T-cell (primary cell): ENCODE results near the gene TARS1. TPM values are rescaled to one million over a fixed set of nuclear protein-coding genes. Genes with fewer than 3 reads are reported as not detected.

Experiments
- ATAC-seq, 4 experiments: fragments of 200-7000 bp in 3 of 4; fragments of 150-1000 bp in 1 of 4; cut with Tn5 transposase; replicated peaks in 1 of 4; 1 replicate in 3 of 4; 2 replicates in 1 of 4; pipeline ENCODE4 v1.10.0; 2021; ENCODE audit warnings: moderate library complexity in 3 of 4, mild to moderate bottlenecking in 2 of 4, moderate number of reproducible peaks in 1 of 4
- CTCF ChIA-PET, 2 donors: fragments of 300-600 bp; sonication (Branson Sonifier 250); formaldehyde crosslinking; loops; one replicate each; lab custom pipeline; 2022; ENCODE audit warnings: antibody characterized with exemption in 2 of 2; lab: Charles Lee
- POLR2A ChIA-PET, 2 donors: fragments of 300-600 bp; sonication (Branson Sonifier 250); formaldehyde crosslinking; loops; one replicate each; lab custom pipeline; 2022; ENCODE audit warnings: antibody characterized with exemption in 2 of 2; lab: Charles Lee
- DNase-seq, 35 experiments: peaks; one replicate each; pipeline versions ENCODE4 v3.0.0 to v3.0.0-alpha.2; 2013 to 2023
- H3K27ac ChIP-seq: one replicate; pipeline ENCODE4 v1.5.1; 2013; ENCODE audit warnings: low read length
- H3K27me3 ChIP-seq, 2 experiments: replicated peaks in 1 of 2; 1 replicate in 1 of 2; 2 replicates in 1 of 2; pipeline versions ENCODE4 v1.6.1 to v1.7.0; 2013; ENCODE audit warnings: low read length in 1 of 2, mixed read lengths in 1 of 2; ENCODE audit not compliant: control insufficient read depth in 2 of 2, insufficient read depth in 2 of 2; ENCODE audit errors: extremely low read depth in 1 of 2
- H3K36me3 ChIP-seq, 2 donors: 1 replicate in 1 of 2; 2 replicates in 1 of 2; pipeline versions ENCODE4 v1.6.1 to v1.7.0; 2013; ENCODE audit warnings: low read length in 1 of 2; ENCODE audit not compliant: control insufficient read depth in 2 of 2, insufficient read depth in 1 of 2; ENCODE audit errors: extremely low read depth in 1 of 2
- H3K4me1 ChIP-seq, 2 experiments: 1 replicate in 1 of 2; 2 replicates in 1 of 2; pipeline versions ENCODE4 v1.6.1 to v1.7.0; 2013; ENCODE audit warnings: low read length in 2 of 2, mixed read lengths in 1 of 2; ENCODE audit not compliant: insufficient read depth in 2 of 2, control insufficient read depth in 1 of 2; ENCODE audit errors: extremely low read depth in 1 of 2
- H3K4me3 ChIP-seq, 2 donors: 1 replicate in 1 of 2; 2 replicates in 1 of 2; pipeline versions ENCODE4 v1.5.1 to v1.7.0; 2013; ENCODE audit warnings: mild to moderate bottlenecking in 2 of 2, low read length in 1 of 2, moderate library complexity in 1 of 2; ENCODE audit not compliant: control insufficient read depth in 1 of 2; ENCODE audit errors: extremely low read depth in 1 of 2
- H3K9me3 ChIP-seq: 2 replicates; pipeline ENCODE4 v1.7.0; 2013
- H3K27ac Mint-ChIP-seq, 2 donors: one replicate each; pipeline ENCODE4 v1.8.0; 2020 to 2021; ENCODE audit warnings: mild to moderate bottlenecking in 2 of 2, mixed read lengths in 2 of 2
- H3K27me3 Mint-ChIP-seq, 2 donors: one replicate each; pipeline ENCODE4 v1.8.0; 2021 to 2022; ENCODE audit warnings: mixed read lengths in 2 of 2
- H3K36me3 Mint-ChIP-seq: one replicate; pipeline ENCODE4 v1.8.0; 2021; ENCODE audit warnings: mixed read lengths
- H3K4me1 Mint-ChIP-seq, 3 donors: one replicate each; pipeline ENCODE4 v1.8.0; 2020 to 2022; ENCODE audit warnings: mixed read lengths in 3 of 3, mild to moderate bottlenecking in 1 of 3
- H3K4me3 Mint-ChIP-seq, 3 donors: one replicate each; pipeline ENCODE4 v1.8.0; 2020 to 2022; ENCODE audit warnings: mild to moderate bottlenecking in 3 of 3, mixed read lengths in 3 of 3, moderate library complexity in 3 of 3
- H3K9me3 Mint-ChIP-seq, 3 donors: one replicate each; pipeline ENCODE4 v1.8.0; 2020 to 2022; ENCODE audit warnings: mixed read lengths in 3 of 3
- WGBS: methylation state at CpG from one replicate; pipeline ENCODE4 v1.1.5; 2013; ENCODE audit warnings: missing lambda C conversion rate; ENCODE audit not compliant: insufficient coverage; 5-methylcytosine and 5-hydroxymethylcytosine counted together
- total RNA-seq, 35 experiments: library from RNA in 6 of 35; stranded (reverse) in 6 of 35; fragments of 120-200 nt in 1 of 35; gene quantifications; one replicate each; pipeline versions ENCODE4 v1.2.1 to v1.2.4 and lab custom pipeline; 2013 to 2026

The TARS1 gene
- total RNA-seq, 5 donors from 2014 or later (not counting 1 experiment from before 2014, with no cell fraction given) = 26.7 to 134 (median 119) TPM

- ChIA-PET CTCF (no interaction called here), POLR2A (no interaction called here)
- Histone ChIP-seq H3K4me1 (no peaks in the 10 kb centered on the region), H3K27me3 (no peaks in the 10 kb centered on the region), H3K4me3 (no peak overlapping the region), H3K9me3 (no peaks in the 10 kb centered on the region), H3K27ac (no peak overlapping the region), H3K36me3 (peaks cover 4 to 14% of the 10 kb centered on the region in 2 donors)
- H3K27ac Mint-ChIP-seq = no peak overlapping the region
- 100% methylated on average over 2 of the region's 3 CpGs for WGBS
- DNase-seq (no peak), ATAC-seq (no peak)
- peaks cover 54% of the 10 kb centered on the region for H3K36me3 Mint-ChIP-seq
- H3K9me3 Mint-ChIP-seq = peaks cover 0 to 16% (median 0%) of the 10 kb centered on the region in 3 donors
- H3K4me3 Mint-ChIP-seq = no peak overlapping the region
- H3K27me3 Mint-ChIP-seq = no peaks in the 10 kb centered on the region
- H3K4me1 Mint-ChIP-seq = no peaks in the 10 kb centered on the region
Measured at GRCh38 chr5:33476992-33477391, 36.2 kb downstream of the TARS1 start.

GRCh38 chr5:33477816-33478215 is 37.1 kb downstream of the TARS1 start:
- no peaks in the 10 kb centered on the region for H3K9me3 ChIP-seq
- ChIA-PET CTCF (no interaction called here), POLR2A (no interaction called here)
- no peak for DNase-seq
- no peaks in the 10 kb centered on the region for H3K27me3 Mint-ChIP-seq
- peaks cover 0 to 16% (median 0%) of the 10 kb centered on the region in 3 donors for H3K9me3 Mint-ChIP-seq
- no peak overlapping the region for H3K27ac Mint-ChIP-seq
- peaks cover 4 to 14% of the 10 kb centered on the region in 2 donors for H3K36me3 ChIP-seq
- H3K4me1 Mint-ChIP-seq = no peaks in the 10 kb centered on the region
- H3K4me3 ChIP-seq = no peak overlapping the region
- no peaks in the 10 kb centered on the region for H3K4me1 ChIP-seq
- no peak for ATAC-seq
- no CpG with 5 or more reads among the region's 2 CpGs for WGBS
- no peak overlapping the region for H3K27ac ChIP-seq
- H3K27me3 ChIP-seq = no peaks in the 10 kb centered on the region
- no peak overlapping the region for H3K4me3 Mint-ChIP-seq
- peaks cover 50% of the 10 kb centered on the region for H3K36me3 Mint-ChIP-seq

GRCh38 chr5:33479311-33479710 is 38.5 kb downstream of the TARS1 start:
- H3K27me3 ChIP-seq = no peaks in the 10 kb centered on the region
- ATAC-seq (no peak), DNase-seq (no peak)
- H3K9me3 Mint-ChIP-seq = peaks cover 0 to 11% (median 0%) of the 10 kb centered on the region in 3 donors
- H3K4me3 ChIP-seq = no peak overlapping the region
- CTCF ChIA-PET = no interaction called here
- POLR2A ChIA-PET = no interaction called here
- no peaks in the 10 kb centered on the region for H3K9me3 ChIP-seq
- H3K27ac ChIP-seq = no peak overlapping the region
- peaks cover 42% of the 10 kb centered on the region for H3K36me3 Mint-ChIP-seq
- no peaks in the 10 kb centered on the region for H3K4me1 ChIP-seq
- H3K27ac Mint-ChIP-seq = no peak overlapping the region
- H3K36me3 ChIP-seq = peaks cover 4 to 11% of the 10 kb centered on the region in 2 donors
- H3K4me3 Mint-ChIP-seq = no peak overlapping the region
- no peaks in the 10 kb centered on the region for H3K4me1 Mint-ChIP-seq
- no peaks in the 10 kb centered on the region for H3K27me3 Mint-ChIP-seq
- WGBS = 100% methylated on average over 2 of the region's 3 CpGs

- H3K9me3 Mint-ChIP-seq = no peaks in the 10 kb centered on the region
- Histone ChIP-seq H3K4me1 (no peaks in the 10 kb centered on the region), H3K36me3 (peaks cover 0 to 4% of the 10 kb centered on the region in 2 donors), H3K27me3 (no peaks in the 10 kb centered on the region), H3K9me3 (no peaks in the 10 kb centered on the region), H3K27ac (no peak overlapping the region), H3K4me3 (no peak overlapping the region)
- no peak overlapping the region for H3K27ac Mint-ChIP-seq
- WGBS = no CpG with 5 or more reads among the region's 2 CpGs
- no peak for DNase-seq
- ChIA-PET CTCF (no interaction called here), POLR2A (no interaction called here)
- H3K4me1 Mint-ChIP-seq = no peaks in the 10 kb centered on the region
- no peaks in the 10 kb centered on the region for H3K27me3 Mint-ChIP-seq
- ATAC-seq = no peak
- no peak overlapping the region for H3K4me3 Mint-ChIP-seq
- H3K36me3 Mint-ChIP-seq = peaks cover 26% of the 10 kb centered on the region
Measured at GRCh38 chr5:33480876-33481275, 40.1 kb downstream of the TARS1 start.

GRCh38 chr5:33482335-33482734 is 41.6 kb downstream of the TARS1 start:
- no peaks in the 10 kb centered on the region for H3K9me3 Mint-ChIP-seq
- H3K27ac Mint-ChIP-seq = no peak overlapping the region
- 100% methylated on average over 5 of the region's 7 CpGs for WGBS
- no peak for DNase-seq
- no peaks in the 10 kb centered on the region for H3K27me3 ChIP-seq
- no peak overlapping the region for H3K4me3 Mint-ChIP-seq
- H3K4me3 ChIP-seq = no peak overlapping the region
- ChIA-PET CTCF (no interaction called here), POLR2A (no interaction called here)
- no peaks in the 10 kb centered on the region for H3K4me1 ChIP-seq
- no peak for ATAC-seq
- H3K27ac ChIP-seq = no peak overlapping the region
- H3K27me3 Mint-ChIP-seq = no peaks in the 10 kb centered on the region
- H3K4me1 Mint-ChIP-seq = no peaks in the 10 kb centered on the region
- no peaks in the 10 kb centered on the region for H3K9me3 ChIP-seq
- H3K36me3 Mint-ChIP-seq = peaks cover 14% of the 10 kb centered on the region
- H3K36me3 ChIP-seq = no peaks in the 10 kb centered on the region

- H3K36me3 Mint-ChIP-seq = peaks cover 7% of the 10 kb centered on the region
- WGBS = no CpG with 5 or more reads among the region's 3 CpGs
- no peaks in the 10 kb centered on the region for H3K9me3 Mint-ChIP-seq
- H3K4me1 Mint-ChIP-seq = no peaks in the 10 kb centered on the region
- DNase-seq (no peak), ATAC-seq (no peak)
- no peaks in the 10 kb centered on the region for H3K36me3 ChIP-seq
- no peaks in the 10 kb centered on the region for H3K4me1 ChIP-seq
- H3K27me3 Mint-ChIP-seq = no peaks in the 10 kb centered on the region
- H3K27ac ChIP-seq = no peak overlapping the region
- H3K4me3 ChIP-seq = no peak overlapping the region
- no peak overlapping the region for H3K27ac Mint-ChIP-seq
- CTCF ChIA-PET = no interaction called here
- POLR2A ChIA-PET = no interaction called here
- peaks cover 0 to 3% of the 10 kb centered on the region in 2 experiments for H3K27me3 ChIP-seq
- no peak overlapping the region for H3K4me3 Mint-ChIP-seq
- no peaks in the 10 kb centered on the region for H3K9me3 ChIP-seq
Measured at GRCh38 chr5:33487236-33487635, 46.5 kb downstream of the TARS1 start.
